ENCODE results near the gene DACH1. TPM values are rescaled to one million over a fixed set of nuclear protein-coding genes. Genes with fewer than 3 reads are reported as not detected.

DACH1 gene
- total and polyA plus RNA-seq, 2 of the 13 experiments (the other 11 are each of a cell fraction or from before 2014, with no cell fraction given) = not detected

- Histone ChIP-seq H3K27ac (ENCODE audit: extremely low read length, insufficient read depth, low read length) (no peak overlapping the region), H4K20me1 (ENCODE audit: insufficient read depth, low read length) (no peaks in the 10 kb centered on the region), H3K79me2 (ENCODE audit: insufficient read depth, low read length) (no peaks in the 10 kb centered on the region), H3K9me3 (ENCODE audit: low read length) (no peaks in the 10 kb centered on the region), H2AFZ (ENCODE audit: low read length) (no peak overlapping the region), H3K4me2 (ENCODE audit: low read depth, low read length) (no peak overlapping the region), H3K4me3 (replicated peaks in 1 of 3; ENCODE audit: insufficient read depth in 1 of 3, low read depth in 2 of 3, low read length in 3 of 3) (no peak overlapping the region), H3K36me3 (replicated peaks in 1 of 2; ENCODE audit: control insufficient read depth in 1 of 2, insufficient read depth in 2 of 2, low read length in 2 of 2) (no peaks in the 10 kb centered on the region), H3K27me3 (ENCODE audit: control insufficient read depth in 1 of 2, insufficient read depth in 2 of 2, low read length in 2 of 2) (no peaks in the 10 kb centered on the region), H3K9ac (ENCODE audit: insufficient read depth, low read depth, low read length) (no peak overlapping the region), H3K4me1 (ENCODE audit: insufficient read depth, low read length) (no peaks in the 10 kb centered on the region)
- intact Hi-C loops (cut with micrococcal nuclease; ENCODE audit: unreplicated experiment) = no loop called here
- no peak for DNase-seq (ENCODE audit: low spot score)
- ATAC-seq = no peak
- in situ Hi-C loops (cut with HindIII; ENCODE audit: extremely low pct_ligation_motif_present, low pct_unique_long_range_greater_than_20kb) = no loop called here
- ChIA-PET CTCF (ENCODE audit: low intra/inter-chr PET ratio, low total read pairs) (no interaction called here), POLR2A (no interaction called here)
- BruUV-seq (replicated peaks) = no TSS peak
- TF ChIP-seq ZNF704 (CRISPR knock-in tag; IDR thresholded peaks at IDR 0.05; ENCODE audit: borderline replicate concordance) (no peak), ELF1 (CRISPR knock-in tag; IDR thresholded peaks at IDR 0.05) (no peak), TOPORS (CRISPR knock-in tag; IDR thresholded peaks at IDR 0.05) (no peak), FOXP4 (CRISPR knock-in tag; IDR thresholded peaks at IDR 0.05) (no peak), FOXK1 (CRISPR knock-in tag; IDR thresholded peaks at IDR 0.05; ENCODE audit: borderline replicate concordance, low read depth) (no peak), ELF4 (CRISPR knock-in tag; IDR thresholded peaks at IDR 0.05; ENCODE audit: borderline replicate concordance) (no peak), RELA (CRISPR knock-in tag; IDR thresholded peaks at IDR 0.05) (no peak), FOXP1 (IDR thresholded peaks at IDR 0.05) (no peak), FOXP1 (CRISPR knock-in tag; IDR thresholded peaks at IDR 0.05) (no peak), SAFB2 (CRISPR knock-in tag; IDR thresholded peaks at IDR 0.05; ENCODE audit: borderline replicate concordance, low read depth) (no peak), RNF2 (conservative IDR thresholded peaks at IDR 0.05; ENCODE audit: low read depth) (no peak), HNF4A (CRISPR knock-in tag; IDR thresholded peaks at IDR 0.05) (no peak), ZFP41 (CRISPR knock-in tag; IDR thresholded peaks at IDR 0.05; ENCODE audit: borderline replicate concordance) (no peak), ZNF580 (CRISPR knock-in tag; IDR thresholded peaks at IDR 0.05; ENCODE audit: borderline replicate concordance, low read depth) (no peak)
- no peak for FAIRE-seq
Observed at GRCh38 chr13:71591374-71591773, 275.6 kb downstream of the DACH1 start.

Measured in HepG2 (cell line).